NB4 (cell line): Measurements from ENCODE around the gene BCL2.
"Not testable (repeated sequence)": the region's sequence is repeated elsewhere in the genome, so short reads cannot be mapped to it uniquely, and the experiment has no call there.

Experiments used
- DNase-seq: peaks from one replicate; pipeline ENCODE4 v3.0.0; 2010; ENCODE audit warnings: low read depth
- H3K4me3 ChIP-seq: one replicate; pipeline ENCODE4 v1.5.1; 2011; ENCODE audit warnings: mild to moderate bottlenecking, low read depth, low read length, moderate library complexity
- MAX ChIP-seq: IDR thresholded peaks from 2 replicates; pipeline ENCODE4 v1.6.1; 2011; ENCODE audit warnings: low read depth, low read length
- MYC ChIP-seq: IDR thresholded peaks from 2 replicates; pipeline ENCODE4 v1.6.1; 2011; ENCODE audit warnings: low read depth, low read length
- POLR2A ChIP-seq: IDR thresholded peaks from 2 replicates; pipeline ENCODE4 v1.6.1; 2011; ENCODE audit warnings: mild to moderate bottlenecking; ENCODE audit not compliant: insufficient read length; ENCODE audit errors: extremely low read depth
- TF ChIP-seq, protein P1 (sequence below): IDR thresholded peaks from one replicate; pipeline ENCODE4 v1.5.1; 2012; ENCODE audit warnings: low read depth, low read length

The BCL2 gene

DNA sequence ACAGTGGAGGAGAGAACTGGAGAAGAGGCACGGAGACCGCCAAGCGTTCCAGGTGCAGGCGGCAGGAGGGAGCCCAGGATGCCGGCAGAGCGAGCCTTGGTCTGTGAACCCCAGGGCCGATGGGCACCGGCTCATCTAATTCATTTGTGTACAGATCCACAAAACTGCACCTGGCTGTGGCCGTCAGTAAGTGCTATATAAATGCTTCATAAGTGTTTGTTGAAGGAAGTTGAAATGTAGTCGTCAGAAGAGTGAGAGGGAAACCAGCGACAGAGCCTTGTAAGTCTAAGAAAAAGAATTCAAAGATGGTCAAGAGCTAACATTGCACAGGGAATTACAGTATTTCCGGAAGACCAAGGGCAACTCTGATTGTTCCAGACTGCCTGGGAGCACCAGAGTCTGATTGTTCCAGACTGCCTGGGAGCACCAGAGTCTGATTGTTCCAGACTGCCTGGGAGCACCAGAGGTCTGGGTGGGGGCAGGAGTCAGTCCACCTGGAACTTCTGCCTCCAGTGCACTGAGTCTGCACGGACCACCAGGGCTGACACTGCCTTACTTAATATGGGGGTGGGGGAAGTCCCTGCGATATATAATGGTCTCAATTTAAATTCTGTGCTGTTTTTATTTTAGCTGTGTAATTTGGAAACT, 112.3 kb downstream of the BCL2 start:
- DNase-seq: no peak
- no peak overlapping the region for H3K4me3 ChIP-seq
- TF ChIP-seq, protein P1, sequence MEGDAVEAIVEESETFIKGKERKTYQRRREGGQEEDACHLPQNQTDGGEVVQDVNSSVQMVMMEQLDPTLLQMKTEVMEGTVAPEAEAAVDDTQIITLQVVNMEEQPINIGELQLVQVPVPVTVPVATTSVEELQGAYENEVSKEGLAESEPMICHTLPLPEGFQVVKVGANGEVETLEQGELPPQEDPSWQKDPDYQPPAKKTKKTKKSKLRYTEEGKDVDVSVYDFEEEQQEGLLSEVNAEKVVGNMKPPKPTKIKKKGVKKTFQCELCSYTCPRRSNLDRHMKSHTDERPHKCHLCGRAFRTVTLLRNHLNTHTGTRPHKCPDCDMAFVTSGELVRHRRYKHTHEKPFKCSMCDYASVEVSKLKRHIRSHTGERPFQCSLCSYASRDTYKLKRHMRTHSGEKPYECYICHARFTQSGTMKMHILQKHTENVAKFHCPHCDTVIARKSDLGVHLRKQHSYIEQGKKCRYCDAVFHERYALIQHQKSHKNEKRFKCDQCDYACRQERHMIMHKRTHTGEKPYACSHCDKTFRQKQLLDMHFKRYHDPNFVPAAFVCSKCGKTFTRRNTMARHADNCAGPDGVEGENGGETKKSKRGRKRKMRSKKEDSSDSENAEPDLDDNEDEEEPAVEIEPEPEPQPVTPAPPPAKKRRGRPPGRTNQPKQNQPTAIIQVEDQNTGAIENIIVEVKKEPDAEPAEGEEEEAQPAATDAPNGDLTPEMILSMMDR: no peak
- TF ChIP-seq MYC (no peak), MAX (no peak), POLR2A (no peak)

DNA sequence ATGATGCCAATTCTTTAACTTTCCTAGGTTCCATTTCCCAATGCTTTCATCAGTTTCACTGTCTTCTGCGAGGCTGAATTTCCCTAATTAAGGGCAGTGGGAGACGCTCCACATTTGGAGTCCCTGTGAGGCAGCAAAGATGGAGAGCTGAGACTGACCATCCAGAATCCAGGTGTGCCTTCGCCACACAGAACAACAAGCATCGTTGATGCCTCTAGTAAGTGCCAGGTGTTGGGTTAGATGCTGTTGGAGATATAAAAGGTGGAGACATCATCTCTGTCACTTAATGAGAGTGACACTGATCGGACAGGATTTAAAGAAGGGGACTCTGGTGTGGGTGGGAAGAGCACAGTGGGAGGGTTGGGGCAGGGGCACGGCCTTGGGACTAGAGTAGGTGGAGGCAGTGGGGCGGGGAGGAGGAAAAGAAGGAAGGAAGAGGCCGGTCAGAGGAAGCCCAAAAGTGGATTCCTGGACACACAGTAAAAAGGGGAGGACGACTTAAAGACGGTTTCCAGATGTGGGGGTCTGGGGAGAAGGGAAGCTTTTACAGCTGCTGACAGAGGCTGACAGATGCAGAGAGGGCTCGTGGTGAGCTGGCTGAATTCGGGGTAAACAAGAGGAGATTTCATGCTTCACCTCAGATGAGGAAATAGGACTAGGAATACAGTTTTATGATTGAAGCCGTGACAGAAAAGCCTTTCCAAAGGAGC, 113.0 kb downstream of the BCL2 start:
- TF ChIP-seq MAX: no peak
- TF ChIP-seq POLR2A: no peak
- TF ChIP-seq MYC: no peak
- TF ChIP-seq, protein P1: no peak
- H3K4me3 ChIP-seq: no peak overlapping the region
- no peak for DNase-seq

DNA sequence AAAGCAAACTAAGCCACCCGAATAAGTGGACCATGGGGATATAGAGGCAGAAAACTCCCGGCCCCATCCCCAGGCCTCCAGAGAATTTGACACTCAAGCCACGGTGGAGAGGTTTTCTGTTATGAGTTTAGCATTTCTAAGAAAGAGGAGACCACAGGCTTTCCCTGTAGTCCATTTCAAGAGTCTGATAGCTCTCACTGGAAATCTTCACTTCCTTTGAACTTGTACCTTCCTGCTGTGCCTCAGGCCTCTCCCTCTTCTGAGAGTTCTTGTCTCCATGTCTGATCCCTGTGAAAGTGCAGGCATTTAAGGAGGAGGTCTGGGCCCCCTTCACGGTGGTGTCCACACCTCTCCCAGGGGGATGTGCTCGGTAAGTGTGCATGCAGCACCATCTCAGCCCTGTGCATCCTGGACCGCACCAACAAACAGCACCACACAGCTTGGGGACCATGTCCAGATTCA, 113.7 kb downstream of the BCL2 start:
- no peak overlapping the region for H3K4me3 ChIP-seq
- DNase-seq: no peak

DNA sequence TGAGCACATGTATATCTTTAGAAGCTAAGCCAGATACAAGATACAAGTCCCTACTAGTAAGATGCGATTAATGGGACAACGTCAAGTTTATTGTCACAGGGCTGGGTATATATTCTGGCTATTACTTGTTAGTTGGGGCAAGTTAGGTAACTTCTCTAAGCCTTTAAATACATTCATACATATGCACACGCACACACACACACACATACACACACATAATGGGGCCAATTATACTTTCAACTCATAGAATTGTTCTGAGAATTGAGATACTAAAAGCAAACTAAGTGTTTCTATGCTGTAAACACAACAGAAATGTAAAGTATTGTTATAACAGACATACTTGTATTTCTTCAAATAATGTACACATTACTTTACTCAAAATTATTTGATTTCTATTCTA, 116.1 kb downstream of the BCL2 start:
- no peak for TF ChIP-seq MYC
- TF ChIP-seq, protein P1: no peak
- TF ChIP-seq POLR2A: no peak
- no peak for TF ChIP-seq MAX
- no peak for DNase-seq
- no peak overlapping the region for H3K4me3 ChIP-seq

More for the DNA sequence above, 113.7 kb downstream of the BCL2 start:
- TF ChIP-seq, protein P1: no peak
- TF ChIP-seq MYC (no peak), POLR2A (no peak), MAX (no peak)

DNA sequence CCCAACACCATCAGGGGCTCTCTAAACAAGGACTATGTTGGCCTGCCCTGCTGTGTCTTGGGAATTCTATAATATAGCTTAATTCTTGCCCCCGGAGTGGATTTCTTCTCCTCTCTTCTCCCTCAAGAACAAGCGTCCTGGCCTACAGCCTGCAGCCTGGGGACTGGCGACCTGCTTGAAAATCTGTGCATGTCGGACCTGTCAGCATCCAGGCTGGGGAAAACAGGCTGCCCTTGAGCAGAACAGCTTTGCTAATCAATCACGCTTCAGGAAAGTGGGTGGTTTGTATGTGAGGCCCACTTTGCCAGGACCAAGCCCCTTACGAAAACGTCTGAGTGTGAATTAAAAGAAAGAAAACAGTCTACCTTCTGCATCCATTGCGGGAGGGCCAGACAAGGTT, 116.7 kb downstream of the BCL2 start:
- no peak for DNase-seq
- TF ChIP-seq POLR2A (no peak), MYC (no peak), MAX (no peak)
- TF ChIP-seq, protein P1: no peak
- no peak overlapping the region for H3K4me3 ChIP-seq

DNA sequence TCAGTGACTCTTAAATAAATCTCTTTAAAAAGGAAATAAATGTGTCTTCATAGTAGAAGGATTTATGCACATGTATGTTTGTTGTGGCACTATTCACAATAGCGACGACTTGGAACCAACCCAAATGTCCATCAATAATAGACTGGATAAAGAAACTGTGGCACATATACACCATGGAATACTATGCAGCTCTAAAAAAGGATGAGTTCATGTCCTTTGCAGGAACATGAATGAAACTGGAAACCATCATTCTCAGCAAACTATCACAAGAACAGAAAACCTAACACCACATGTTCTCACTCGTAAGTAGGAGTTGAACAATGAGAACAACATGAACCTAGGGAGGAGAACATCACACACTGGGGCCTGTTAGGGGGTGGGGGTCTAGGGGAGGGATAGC, 118.1 kb downstream of the BCL2 start:
- H3K4me3 ChIP-seq: not testable (repeated sequence)

More for the DNA sequence above, 118.1 kb downstream of the BCL2 start:
- DNase-seq: not testable (repeated sequence)
